Activated CD8-positive, alpha-beta memory T cell treated with anti-CD3 and anti-CD28 coated beads, Interleukin-2, amount 50 U/mL, for 1 hour (primary cell): Measurements from ENCODE around the gene PAQR6.

Experiments used
- DNase-seq: peaks from one replicate; pipeline ENCODE4 v3.0.0-alpha.2; 2020; ENCODE audit errors: extremely low read depth

The PAQR6 gene

GRCh38 chr1:156262461-156263287, 14.8 kb upstream of the PAQR6 start:
- no peak for DNase-seq

GRCh38 chr1:156260896-156261295, 13.0 kb upstream of the PAQR6 start:
- no peak for DNase-seq

- DNase-seq = no peak
Measured at GRCh38 chr1:156259805-156260204, 11.9 kb upstream of the PAQR6 start.

- no peak for DNase-seq
Measured at GRCh38 chr1:156258859-156259258, 11.0 kb upstream of the PAQR6 start.

GRCh38 chr1:156257711-156258110, 9.9 kb upstream of the PAQR6 start:
- DNase-seq = no peak

GRCh38 chr1:156253634-156254033, 5.8 kb upstream of the PAQR6 start:
- DNase-seq = no peak

GRCh38 chr1:156251527-156251926, 3.7 kb upstream of the PAQR6 start:
- DNase-seq = no peak

GRCh38 chr1:156249593-156249992, 1.7 kb upstream of the PAQR6 start:
- no peak for DNase-seq

GRCh38 chr1:156248323-156248683, 447 bp upstream of the PAQR6 start:
- no peak for DNase-seq

- DNase-seq = no peak
Measured at GRCh38 chr1:156246781-156247459, 936 bp downstream of the PAQR6 start.

- no peak for DNase-seq
Measured at GRCh38 chr1:156246241-156246780, 1.5 kb downstream of the PAQR6 start.

GRCh38 chr1:156245451-156246232, 2.2 kb downstream of the PAQR6 start:
- DNase-seq = no peak

GRCh38 chr1:156244712-156245111, 3.1 kb downstream of the PAQR6 start:
- DNase-seq = no peak

GRCh38 chr1:156244126-156244525, 3.7 kb downstream of the PAQR6 start:
- DNase-seq = no peak

GRCh38 chr1:156242738-156243137, 5.1 kb downstream of the PAQR6 start:
- no peak for DNase-seq

GRCh38 chr1:156241926-156242325, 5.9 kb downstream of the PAQR6 start, which contains the start of gene BGLAP:
Gene BGLAP, plus strand, starts transcription at chr1:156242184. Its CDS starts 48 bp downstream, at chr1:156242232.
- DNase-seq = no peak

GRCh38 chr1:156241311-156241811, 6.5 kb downstream of the PAQR6 start:
- DNase-seq = no peak

- no peak for DNase-seq
Measured at GRCh38 chr1:156238248-156238647, 9.6 kb downstream of the PAQR6 start.

GRCh38 chr1:156236164-156236563, 11.7 kb downstream of the PAQR6 start:
- DNase-seq = no peak

- DNase-seq = no peak
Measured at GRCh38 chr1:156233426-156234127, 14.3 kb downstream of the PAQR6 start.

- DNase-seq = no peak
Measured at GRCh38 chr1:156232201-156232894, 15.5 kb downstream of the PAQR6 start.
